Right lobe of liver (tissue), 4 donors: ENCODE results near the gene BYSL.

Experiments used
- POLR2A ChIP-seq: fragments of 450-650 bp; IDR thresholded peaks from one replicate; pipeline ENCODE4 v1.6.1; 2017; ENCODE audit warnings: antibody characterized with exemption, mild to moderate bottlenecking
- TF ChIP-seq, protein P1 (sequence below), 4 donors: fragments of 200-600 bp in 3 of 4; fragments of 450-650 bp in 1 of 4; IDR thresholded peaks; one replicate each; pipeline versions ENCODE4 v1.5.1 to v1.8.0; 2016 to 2022; ENCODE audit warnings: antibody characterized with exemption in 4 of 4, mild to moderate bottlenecking in 2 of 4
- donor health status: DM: no; HTN: no; CAD: no.
- donor health status: DM: no; HTN: no; CAD: no.
- donor health status: DM: no; HTN: yes; CAD: no.

DNA sequence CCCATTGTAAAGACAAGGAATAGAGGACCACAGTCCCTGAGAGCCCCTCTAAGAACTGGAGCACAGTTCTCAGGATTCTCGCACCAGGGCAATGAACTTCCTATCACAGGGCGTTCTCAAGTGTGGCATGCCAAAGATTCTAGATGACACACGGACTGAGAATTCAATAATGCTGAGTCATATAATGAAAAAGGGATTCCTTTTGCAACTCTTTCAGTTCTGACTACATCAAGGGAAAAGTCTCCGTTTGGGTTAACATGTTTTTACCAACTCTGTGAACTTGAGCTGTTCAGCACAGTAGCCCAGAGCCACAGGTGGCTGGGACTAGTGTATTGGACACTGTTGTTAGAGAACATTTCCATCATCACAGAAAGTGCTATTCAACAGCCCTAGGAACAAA, 3.8 kb upstream of the BYSL start:
- TF ChIP-seq, protein P1, sequence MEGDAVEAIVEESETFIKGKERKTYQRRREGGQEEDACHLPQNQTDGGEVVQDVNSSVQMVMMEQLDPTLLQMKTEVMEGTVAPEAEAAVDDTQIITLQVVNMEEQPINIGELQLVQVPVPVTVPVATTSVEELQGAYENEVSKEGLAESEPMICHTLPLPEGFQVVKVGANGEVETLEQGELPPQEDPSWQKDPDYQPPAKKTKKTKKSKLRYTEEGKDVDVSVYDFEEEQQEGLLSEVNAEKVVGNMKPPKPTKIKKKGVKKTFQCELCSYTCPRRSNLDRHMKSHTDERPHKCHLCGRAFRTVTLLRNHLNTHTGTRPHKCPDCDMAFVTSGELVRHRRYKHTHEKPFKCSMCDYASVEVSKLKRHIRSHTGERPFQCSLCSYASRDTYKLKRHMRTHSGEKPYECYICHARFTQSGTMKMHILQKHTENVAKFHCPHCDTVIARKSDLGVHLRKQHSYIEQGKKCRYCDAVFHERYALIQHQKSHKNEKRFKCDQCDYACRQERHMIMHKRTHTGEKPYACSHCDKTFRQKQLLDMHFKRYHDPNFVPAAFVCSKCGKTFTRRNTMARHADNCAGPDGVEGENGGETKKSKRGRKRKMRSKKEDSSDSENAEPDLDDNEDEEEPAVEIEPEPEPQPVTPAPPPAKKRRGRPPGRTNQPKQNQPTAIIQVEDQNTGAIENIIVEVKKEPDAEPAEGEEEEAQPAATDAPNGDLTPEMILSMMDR (IDR thresholded peaks at IDR 0.05), result no peak
- no peak for TF ChIP-seq POLR2A
